ENCODE measurements around the gene ZNF543. TPM values are rescaled to one million over a fixed set of nuclear protein-coding genes. Genes with fewer than 3 reads are reported as not detected.

Gene ZNF543
- total RNA-seq, 1 experiment from 2014 or later: 9.5 TPM

GRCh38 chr19:57327993-57328392 lies 7.7 kb downstream of the ZNF543 start:
- Histone ChIP-seq H3K79me2 (ENCODE audit: low read depth) (peaks cover 5% of the 10 kb centered on the region), H3F3A (ENCODE audit: insufficient read depth, low read depth) (no peaks in the 10 kb centered on the region), H3K4me1 (replicated peaks; ENCODE audit: insufficient read depth) (no peaks in the 10 kb centered on the region), H3K4me2 (no peak overlapping the region), H3K36me3 (ENCODE audit: low read depth) (peaks cover 35% of the 10 kb centered on the region), H3K9me3 (ENCODE audit: insufficient read depth, low read depth) (no peaks in the 10 kb centered on the region), H4K20me1 (ENCODE audit: insufficient read depth) (0 out of 2 replicates have a peak, but pooled peaks cover 3% of the 10 kb centered on the region), H3K9me2 (ENCODE audit: insufficient read depth) (no peaks in the 10 kb centered on the region), H3K4me3 (no peak overlapping the region), H3K27ac (no peak overlapping the region), H2AFZ (no peak overlapping the region), H3K27me3 (ENCODE audit: insufficient read depth, low read depth) (no peaks in the 10 kb centered on the region)
- intact Hi-C loops (cut with micrococcal nuclease; ENCODE audit: unreplicated experiment): no loop called here
- no peak for DNase-seq
- BruUV-seq (replicated peaks): no TSS peak
- POLR2A ChIA-PET (ENCODE audit: unreplicated experiment): no interaction called here
- no peak for TF ChIP-seq EZH2 (IDR thresholded peaks at IDR 0.05; ENCODE audit: low read depth)
- TF ChIP-seq, protein P1, sequence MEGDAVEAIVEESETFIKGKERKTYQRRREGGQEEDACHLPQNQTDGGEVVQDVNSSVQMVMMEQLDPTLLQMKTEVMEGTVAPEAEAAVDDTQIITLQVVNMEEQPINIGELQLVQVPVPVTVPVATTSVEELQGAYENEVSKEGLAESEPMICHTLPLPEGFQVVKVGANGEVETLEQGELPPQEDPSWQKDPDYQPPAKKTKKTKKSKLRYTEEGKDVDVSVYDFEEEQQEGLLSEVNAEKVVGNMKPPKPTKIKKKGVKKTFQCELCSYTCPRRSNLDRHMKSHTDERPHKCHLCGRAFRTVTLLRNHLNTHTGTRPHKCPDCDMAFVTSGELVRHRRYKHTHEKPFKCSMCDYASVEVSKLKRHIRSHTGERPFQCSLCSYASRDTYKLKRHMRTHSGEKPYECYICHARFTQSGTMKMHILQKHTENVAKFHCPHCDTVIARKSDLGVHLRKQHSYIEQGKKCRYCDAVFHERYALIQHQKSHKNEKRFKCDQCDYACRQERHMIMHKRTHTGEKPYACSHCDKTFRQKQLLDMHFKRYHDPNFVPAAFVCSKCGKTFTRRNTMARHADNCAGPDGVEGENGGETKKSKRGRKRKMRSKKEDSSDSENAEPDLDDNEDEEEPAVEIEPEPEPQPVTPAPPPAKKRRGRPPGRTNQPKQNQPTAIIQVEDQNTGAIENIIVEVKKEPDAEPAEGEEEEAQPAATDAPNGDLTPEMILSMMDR (conservative IDR thresholded peaks at IDR 0.05): no peak
- CTCF ChIA-PET: no interaction called here

DNA sequence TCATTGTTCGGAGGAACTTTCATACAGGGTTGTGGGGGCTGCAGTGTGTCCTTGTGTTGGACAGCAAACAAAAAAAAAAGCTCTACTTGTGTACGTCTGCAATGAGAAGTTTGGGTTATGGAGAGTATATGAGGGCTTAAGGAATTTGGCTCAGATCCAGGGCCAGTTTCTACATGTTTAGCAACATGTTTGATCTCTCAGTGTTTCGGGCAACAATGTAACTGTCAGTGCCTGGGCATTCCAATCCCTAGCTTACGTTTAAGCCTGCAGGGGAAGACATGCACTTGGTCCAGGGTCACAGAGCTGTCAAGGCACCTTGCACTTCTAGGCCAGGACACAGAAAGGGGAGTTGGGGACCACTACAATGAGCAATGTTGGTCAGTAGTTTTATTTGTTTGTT lies 13.9 kb downstream of the ZNF543 start:
- ChIA-PET CTCF (interaction anchor here (0.6 kb wide), 1 partner anchor 1141 kb away, joined by 3 read pairs; no protein-coding TSS in a partner anchor), POLR2A (ENCODE audit: unreplicated experiment) (interaction anchor here (0.5 to 0.6 kb wide), 2 partner anchors 17 to 29 kb away, joined by 4 to 9 read pairs; partner anchors contain the start of gene ZNF304)
- no peaks in the 10 kb centered on the region for H3K79me2 ChIP-seq (ENCODE audit: low read depth)
- no peaks in the 10 kb centered on the region for H3F3A ChIP-seq (ENCODE audit: insufficient read depth, low read depth)
- intact Hi-C loops (cut with micrococcal nuclease; ENCODE audit: unreplicated experiment): no loop called here
- H3K4me1 ChIP-seq (replicated peaks; ENCODE audit: insufficient read depth): no peaks in the 10 kb centered on the region
- H3K36me3 ChIP-seq (ENCODE audit: low read depth): peaks cover 4% of the 10 kb centered on the region; the same call in 1 of the 2 replicates
- H3K4me2 ChIP-seq: no peak overlapping the region
- H2AFZ ChIP-seq: no peak overlapping the region
- no peaks in the 10 kb centered on the region for H3K9me3 ChIP-seq (ENCODE audit: insufficient read depth, low read depth)
- H4K20me1 ChIP-seq (ENCODE audit: insufficient read depth): 0 out of 2 replicates have a peak, but pooled peaks cover 3% of the 10 kb centered on the region
- no peak overlapping the region for H3K27ac ChIP-seq
- no peak overlapping the region for H3K4me3 ChIP-seq
- TSS peak; percentile 3 for BruUV-seq (replicated peaks)
- TF ChIP-seq, protein P1 (conservative IDR thresholded peaks at IDR 0.05): no peak
- no peak for TF ChIP-seq EZH2 (IDR thresholded peaks at IDR 0.05; ENCODE audit: low read depth)
- DNase-seq: no peak
- H3K9me2 ChIP-seq (ENCODE audit: insufficient read depth): 0 out of 2 replicates have a peak, but pooled peaks cover 5% of the 10 kb centered on the region
- no peaks in the 10 kb centered on the region for H3K27me3 ChIP-seq (ENCODE audit: insufficient read depth, low read depth)

DNA sequence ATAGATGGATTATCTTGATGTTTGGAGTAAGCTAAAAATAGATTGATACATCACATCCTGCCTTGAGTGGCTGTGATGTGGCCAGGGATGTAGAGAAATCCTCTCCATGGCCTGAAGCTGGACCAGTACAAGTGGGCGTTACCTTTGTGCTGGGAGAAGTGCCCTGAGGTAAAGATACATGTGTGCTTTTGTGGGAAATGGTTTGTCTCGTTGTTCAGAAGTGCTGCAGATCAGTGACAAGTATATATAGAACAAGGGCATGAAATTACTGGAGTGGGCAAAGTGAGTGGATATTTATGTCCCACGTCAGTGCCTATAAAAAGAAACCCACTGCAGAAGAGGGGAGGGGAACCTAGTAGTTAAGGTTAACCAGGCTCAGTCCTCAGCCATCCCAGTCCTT lies 18.6 kb downstream of the ZNF543 start:
- no peak for DNase-seq
- Histone ChIP-seq H3K4me2 (no peak overlapping the region), H3K79me2 (ENCODE audit: low read depth) (no peaks in the 10 kb centered on the region), H3K9me3 (ENCODE audit: insufficient read depth, low read depth) (no peaks in the 10 kb centered on the region), H3K4me1 (replicated peaks; ENCODE audit: insufficient read depth) (no peaks in the 10 kb centered on the region), H3K27ac (no peak overlapping the region), H3K27me3 (ENCODE audit: insufficient read depth, low read depth) (no peaks in the 10 kb centered on the region), H2AFZ (no peak overlapping the region), H3K36me3 (ENCODE audit: low read depth) (no peaks in the 10 kb centered on the region), H3K4me3 (no peak overlapping the region), H4K20me1 (ENCODE audit: insufficient read depth) (no peaks in the 10 kb centered on the region), H3F3A (ENCODE audit: insufficient read depth, low read depth) (no peaks in the 10 kb centered on the region; the same call in 1 of the 2 replicates), H3K9me2 (ENCODE audit: insufficient read depth) (0 out of 2 replicates have a peak, but pooled peaks cover 5% of the 10 kb centered on the region)
- ChIA-PET CTCF (no interaction called here), POLR2A (ENCODE audit: unreplicated experiment) (no interaction called here)
- BruUV-seq (replicated peaks): no TSS peak
- intact Hi-C loops (cut with micrococcal nuclease; ENCODE audit: unreplicated experiment): no loop called here
- no peak for TF ChIP-seq EZH2 (IDR thresholded peaks at IDR 0.05; ENCODE audit: low read depth)
- TF ChIP-seq, protein P1 (conservative IDR thresholded peaks at IDR 0.05): no peak

Data from PC-9 (cell line).